K562 (cell line): ENCODE data around the gene ACTL7B. TPM values are rescaled to one million over a fixed set of nuclear protein-coding genes. Genes with fewer than 3 reads are reported as not detected.

ENCODE experiments used
- ATAC-seq: fragments of 200-7000 bp; cut with Tn5 transposase; 3 replicates; pipeline ENCODE4 v1.9.1; 2020; ENCODE audit warnings: moderate library complexity
- BruUV-seq: library from RNA; stranded (reverse); fragments of 400-500 nt; replicated peaks from 2 replicates; lab custom pipeline; 2021; lab: Mats Ljungman, UMichigan
- CTCF ChIA-PET: fragments of 300-600 bp; formaldehyde crosslinking; extraction: SDS; loops from one replicate; lab custom pipeline; 2021; ENCODE audit warnings: low intra/inter-chr PET ratio; lab: Yijun Ruan, JAX
- POLR2A ChIA-PET: fragments of 300-600, 350-650 bp; sonication (Branson Sonifier 250); formaldehyde crosslinking; extraction: SDS; loops from one replicate; lab custom pipeline; 2021; ENCODE audit warnings: antibody characterized with exemption, inconsistent platforms; lab: Yijun Ruan, JAX
- DNase-seq, 4 experiments: peaks; one replicate each; pipeline versions ENCODE4 v3.0.0 to v3.0.0-alpha.2; 2011 to 2018; ENCODE audit warnings: low spot score in 3 of 4, mixed read lengths in 3 of 4; ENCODE audit errors: extremely low read depth in 1 of 4
- FAIRE-seq: peaks from 2 replicates; lab custom pipeline; 2011; peaks lifted over from hg19 to GRCh38; lab: Jason Lieb, UNC
- H2AFZ ChIP-seq: 2 replicates; pipeline ENCODE4 v1.6.0; 2011; ENCODE audit warnings: low read depth, low read length, control low read depth, inconsistent platforms
- H3K27ac ChIP-seq: fragments of 200-600 bp; 3 replicates; pipeline ENCODE4 v1.8.0; 2011; ENCODE audit warnings: low read depth, mild to moderate bottlenecking, control low read depth, inconsistent platforms, low read length, moderate library complexity, mixed read lengths; ENCODE audit errors: extremely low read depth
- H3K27me3 ChIP-seq, 2 experiments: fragments of 300-600 bp in 1 of 2; 2 replicates in 1 of 2; 3 replicates in 1 of 2; pipeline versions ENCODE4 v1.6.0 to v1.8.0; 2011; ENCODE audit warnings: inconsistent platforms in 2 of 2, low read length in 2 of 2, mild to moderate bottlenecking in 1 of 2, mixed read lengths in 1 of 2, moderate library complexity in 1 of 2; ENCODE audit not compliant: control insufficient read depth in 2 of 2, insufficient read depth in 2 of 2
- H3K36me3 ChIP-seq: fragments of 300-600 bp; 3 replicates; pipeline ENCODE4 v1.8.0; 2011; ENCODE audit warnings: mild to moderate bottlenecking, low read length, inconsistent platforms; ENCODE audit not compliant: control insufficient read depth, insufficient read depth
- H3K4me1 ChIP-seq, 2 experiments: fragments of 200-600 bp in 1 of 2; replicated peaks in 1 of 2; 2 replicates in 1 of 2; 3 replicates in 1 of 2; pipeline versions ENCODE4 v1.5.1 to v1.8.0; 2011; ENCODE audit warnings: inconsistent platforms in 2 of 2, low read length in 2 of 2, mild to moderate bottlenecking in 1 of 2, mixed read lengths in 1 of 2, moderate library complexity in 1 of 2; ENCODE audit not compliant: control insufficient read depth in 2 of 2, insufficient read depth in 2 of 2
- H3K4me2 ChIP-seq: 2 replicates; pipeline ENCODE4 v1.6.1; 2011; ENCODE audit warnings: low read length, control low read depth, inconsistent platforms, mixed read lengths; ENCODE audit not compliant: insufficient read depth
- H3K4me3 ChIP-seq: fragments of 200-600 bp; sonication (generic), shearing (Covaris generic); 2 replicates; pipeline ENCODE4 v1.5.1; 2016; ENCODE audit warnings: control low read depth, inconsistent platforms
- H3K79me2 ChIP-seq: fragments of 200-600 bp; 3 replicates; pipeline ENCODE4 v1.8.0; 2011; ENCODE audit warnings: low read length, inconsistent platforms; ENCODE audit not compliant: control insufficient read depth, insufficient read depth
- H3K9ac ChIP-seq, 2 experiments: 2 replicates each; pipeline versions ENCODE4 v1.6.0 to v1.6.1; 2011; ENCODE audit warnings: low read depth in 2 of 2, low read length in 2 of 2, control low read depth in 1 of 2, inconsistent platforms in 1 of 2, mild to moderate bottlenecking in 1 of 2, mixed read lengths in 1 of 2; ENCODE audit not compliant: insufficient read depth in 1 of 2
- H3K9me1 ChIP-seq: one replicate; pipeline ENCODE4 v1.6.0; 2011; ENCODE audit warnings: inconsistent platforms, mild to moderate bottlenecking, low read length, moderate library complexity; ENCODE audit not compliant: control insufficient read depth, insufficient read depth
- H3K9me3 ChIP-seq: replicated peaks from 2 replicates; pipeline ENCODE4 v1.5.1; 2011; ENCODE audit warnings: low read depth, low read length, inconsistent platforms; ENCODE audit not compliant: control insufficient read depth, insufficient read depth
- H4K20me1 ChIP-seq: replicated peaks from 2 replicates; pipeline ENCODE4 v1.6.1; 2011; ENCODE audit warnings: low read length, inconsistent platforms, mixed read lengths; ENCODE audit not compliant: control insufficient read depth, insufficient read depth
- CC2D1A ChIP-seq: fragments of 450-650 bp; IDR thresholded peaks from 2 replicates; pipeline ENCODE4 v1.6.1; 2017; ENCODE audit warnings: mild to moderate bottlenecking
- CREB3L1 ChIP-seq: fragments of 450-650 bp; IDR thresholded peaks from 2 replicates; pipeline ENCODE4 v1.6.1; 2014; ENCODE audit warnings: low read depth, mild to moderate bottlenecking, moderate library complexity, borderline replicate concordance
- JUND ChIP-seq, 2 experiments: IDR thresholded peaks; 2 replicates in 1 of 2; 3 replicates in 1 of 2; pipeline ENCODE4 v1.6.1; 2011; ENCODE audit warnings: borderline replicate concordance in 2 of 2, low read depth in 2 of 2, low read length in 2 of 2, improper control_type of control experiment in 1 of 2, missing biosample characterization in 1 of 2, missing genetic modification characterization in 1 of 2, missing genetic modification reagents in 1 of 2
- MGA ChIP-seq: fragments of 450-650 bp; IDR thresholded peaks from 2 replicates; pipeline ENCODE4 v1.6.1; 2016; ENCODE audit warnings: mild to moderate bottlenecking, moderate library complexity
- RBM25 ChIP-seq: fragments of 200-400 bp; formaldehyde crosslinking; IDR thresholded peaks from 2 replicates; pipeline ENCODE4 v1.6.1; 2018; ENCODE audit warnings: low read length, low read depth, moderate library complexity; ENCODE audit not compliant: severe bottlenecking
- SIN3A ChIP-seq, 2 experiments: fragments of 150-350 bp in 1 of 2; IDR thresholded peaks; 2 replicates each; pipeline ENCODE4 v1.6.1; 2011 to 2016; ENCODE audit warnings: borderline replicate concordance in 2 of 2, low read depth in 2 of 2, low read length in 2 of 2, mild to moderate bottlenecking in 2 of 2, moderate library complexity in 2 of 2; ENCODE audit not compliant: control insufficient read depth in 1 of 2
- WGBS: fragments of 100-300 bp; shearing (Covaris generic); methylation state at CpG from one replicate; pipeline ENCODE4 v1.1.6; 2016; ENCODE audit warnings: low coverage, mixed read lengths; ENCODE audit not compliant: insufficient coverage; ENCODE audit errors: missing lambda C conversion rate; 5-methylcytosine and 5-hydroxymethylcytosine counted together
- in situ Hi-C: fragments of 300-500 bp; cut with MboI; formaldehyde crosslinking; loops from 4 replicates; pipeline ENCODE4 v1.15.0; 2018; ENCODE audit warnings: inconsistent platforms, mixed read lengths
- intact Hi-C: fragments of 100-400 bp; cut with micrococcal nuclease; formaldehyde crosslinking; loops from 2 replicates; pipeline ENCODE4 v1.14.2; 2022
- polyA plus RNA-seq, 8 experiments: library from polyadenylated mRNA; depleted of rRNA in 4 of 8; stranded (reverse) in 5 of 8; unstranded in 3 of 8; fragments of >200 nt; fragmentation: Nextera tagmentation in 2 of 8; fragmentation: Illumina TruSeq in 1 of 8; extraction: Ambion mirVana in 2 of 8; extraction: Trizol in 1 of 8; gene quantifications; 2 replicates each; pipeline versions ENCODE4 v1.2.1 to v1.2.3, GENCODE V29; 2011 to 2014; ENCODE audit warnings: inconsistent platforms in 1 of 8, missing spikeins in 1 of 8
- total RNA-seq, 7 experiments: library from RNA; depleted of rRNA in 6 of 7; stranded (reverse); fragments of >200 nt in 6 of 7; fragmentation: Illumina TruSeq in 2 of 7; extraction: Trizol in 2 of 7; gene quantifications; 2 replicates each; pipeline versions ENCODE4 v1.2.1 to v1.2.3, GENCODE V29; 2011 to 2021; ENCODE audit warnings: low replicate concordance in 1 of 7

The ACTL7B gene
- total and polyA plus RNA-seq, 9 of the 15 experiments (the other 6 are each of a cell fraction or from before 2014, with no cell fraction given), result not detected

GRCh38 chr9:108842610-108843295 is 13.0 kb downstream of the ACTL7B start:
- H3K4me2 ChIP-seq, result peak overlapping the region; percentile 59
- ATAC-seq (peak; percentile 89), FAIRE-seq (no peak), DNase-seq (peak in 1 of 4 experiments; percentile 41)
- H3K9ac ChIP-seq, result peak overlapping the region in 1 of 2 experiments; percentile 48; a peak in 1 of 4 replicates
- intact Hi-C loops (no loop called here), in situ Hi-C loops (no loop called here)
- H3K4me1 ChIP-seq, result peaks cover 0 to 2% of the 10 kb centered on the region in 2 experiments; a peak in 1 of 5 replicates
- H3K9me1 ChIP-seq, result no peaks in the 10 kb centered on the region
- WGBS, result 1% methylated on average over 16 of the region's 16 CpGs
- H4K20me1 ChIP-seq, result no peaks in the 10 kb centered on the region
- peak overlapping the region; percentile 85 for H2AFZ ChIP-seq
- H3K79me2 ChIP-seq, result no peaks in the 10 kb centered on the region
- ChIA-PET CTCF (no interaction called here), POLR2A (interaction anchor here (0.7 kb wide), 2 partner anchors 467 to 1533 kb away, joined by 3 read pairs; no protein-coding TSS in a partner anchor)
- BruUV-seq, result no TSS peak
- H3K4me3 ChIP-seq, result peak overlapping the region; percentile 10; the same call in 1 of the 2 replicates
- H3K36me3 ChIP-seq, result no peaks in the 10 kb centered on the region
- H3K9me3 ChIP-seq, result no peaks in the 10 kb centered on the region
- H3K27me3 ChIP-seq, result 0 out of 5 replicates have a peak, but pooled peaks cover 0 to 4% of the 10 kb centered on the region in 2 experiments
- H3K27ac ChIP-seq, result no peak overlapping the region
- peak; percentile 50; the same call in 1 of the 2 replicates for TF ChIP-seq CC2D1A
- TF ChIP-seq RBM25, result peak; percentile 33
- TF ChIP-seq CREB3L1, result peak; percentile 52; the same call in 1 of the 2 replicates
- no peak for TF ChIP-seq SIN3A (IDR thresholded peaks at IDR 0.05; ENCODE audit: borderline replicate concordance in 2 of 2, control insufficient read depth in 1 of 2, low read depth in 2 of 2, low read length in 2 of 2)
- no peak for TF ChIP-seq JUND (IDR thresholded peaks at IDR 0.05; ENCODE audit: borderline replicate concordance, low read depth, low read length)
- no peak for TF ChIP-seq JUND (tag; IDR thresholded peaks at IDR 0.05; ENCODE audit: borderline replicate concordance, low read depth, low read length)
- peak; percentile 38 for TF ChIP-seq MGA
